Activated B cell treated with CpG ODN at 0.5 μM for 24 hours (primary cell): ENCODE measurements around the gene DHRS13. TPM values are rescaled to one million over a fixed set of nuclear protein-coding genes. Genes with fewer than 3 reads are reported as not detected.

Experiments
- ATAC-seq: fragments of 200-7000 bp; cut with Tn5 transposase; one replicate; pipeline ENCODE4 v1.10.0; 2021; ENCODE audit warnings: low read depth, mild to moderate bottlenecking, moderate library complexity
- CTCF ChIA-PET: fragments of 350-600 bp; sonication (Branson Sonifier 250); formaldehyde crosslinking; loops from one replicate; lab custom pipeline; 2021; ENCODE audit warnings: antibody characterized with exemption; lab: Charles Lee
- POLR2A ChIA-PET: fragments of 350-600 bp; sonication (Branson Sonifier 250); formaldehyde crosslinking; loops from one replicate; lab custom pipeline; 2021; ENCODE audit warnings: antibody characterized with exemption; lab: Charles Lee
- DNase-seq: peaks from one replicate; pipeline ENCODE4 v3.0.0; 2022
- H3K27ac Mint-ChIP-seq: one replicate; pipeline ENCODE4 v1.8.0; 2020; ENCODE audit warnings: mixed read lengths
- H3K27me3 Mint-ChIP-seq: one replicate; pipeline ENCODE4 v1.8.0; 2021; ENCODE audit warnings: mixed read lengths
- H3K36me3 Mint-ChIP-seq: one replicate; pipeline ENCODE4 v1.8.0; 2021; ENCODE audit warnings: low read depth, mixed read lengths
- H3K4me1 Mint-ChIP-seq: one replicate; pipeline ENCODE4 v1.8.0; 2021; ENCODE audit warnings: mixed read lengths
- H3K4me3 Mint-ChIP-seq: one replicate; pipeline ENCODE4 v1.8.0; 2020; ENCODE audit warnings: mild to moderate bottlenecking, mixed read lengths
- H3K9me3 Mint-ChIP-seq: one replicate; pipeline ENCODE4 v1.8.0; 2020; ENCODE audit warnings: mixed read lengths
- intact Hi-C: fragments of 100-400 bp; cut with micrococcal nuclease; formaldehyde crosslinking; loops from one replicate; pipeline ENCODE4 v1.15.1; 2024
- total RNA-seq: library from RNA; stranded (reverse); gene quantifications from 2 replicates; pipeline ENCODE4 v1.2.3, GENCODE V29; 2022
- TF ChIP-seq, protein P1 (sequence below): fragments of 200-600 bp; IDR thresholded peaks from one replicate; pipeline ENCODE4 v1.8.0; 2022; ENCODE audit warnings: antibody characterized with exemption, mild to moderate bottlenecking

The DHRS13 gene
- total RNA-seq, 1 donor from 2014 or later, result 39.6 TPM

DNA sequence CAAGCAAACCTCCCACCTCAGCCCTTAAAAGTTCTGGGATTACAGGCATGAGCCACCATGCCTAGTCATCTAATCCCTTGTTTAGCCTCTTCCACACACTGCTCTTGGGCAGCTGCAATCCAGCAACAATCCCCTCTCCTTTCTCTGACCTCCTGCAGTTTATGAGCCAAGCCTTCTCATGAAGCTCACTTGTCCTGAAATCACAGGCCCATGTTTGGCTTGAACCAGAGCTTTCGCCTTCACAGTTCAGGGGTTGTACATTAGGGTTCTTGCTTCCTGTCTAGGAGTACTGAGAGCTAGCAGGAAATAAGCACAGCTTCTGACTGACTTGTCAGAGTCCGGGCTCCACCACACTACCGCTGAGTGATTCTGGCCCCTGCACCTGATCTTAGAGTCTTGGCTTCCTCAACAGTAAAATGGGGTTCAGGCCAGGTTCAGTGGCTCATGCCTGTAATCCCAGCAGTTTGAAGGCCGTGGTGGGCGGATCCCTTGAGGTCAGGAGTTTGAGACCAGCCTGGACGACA lies 31.8 kb downstream of the DHRS13 start:
- Mint-ChIP-seq H3K9me3 (no peaks in the 10 kb centered on the region), H3K27me3 (no peaks in the 10 kb centered on the region), H3K36me3 (no peaks in the 10 kb centered on the region), H3K27ac (peak overlapping the region; percentile 95), H3K4me1 (peaks cover 30% of the 10 kb centered on the region), H3K4me3 (peak overlapping the region; percentile 50)
- DNase-seq (no peak), ATAC-seq (peak; percentile 99)
- POLR2A ChIA-PET, result interaction anchor here (0.5 to 3.2 kb wide), 16 partner anchors 9 to 294 kb away, joined by 3 to 33 read pairs (median 10); partner anchors contain the start of genes DHRS13, FAM222B, FLOT2 and NEK8
- intact Hi-C loops, result loop anchor here (1.0 to 2.0 kb wide), 3 partner anchors 17 to 23 kb away; no protein-coding TSS in a partner anchor
- CTCF ChIA-PET, result interaction anchor here (0.7 to 2.2 kb wide), 7 partner anchors 22 to 144 kb away, joined by 3 to 6 read pairs (median 4); partner anchors contain the start of genes FLOT2 and TLCD1
- TF ChIP-seq, protein P1, sequence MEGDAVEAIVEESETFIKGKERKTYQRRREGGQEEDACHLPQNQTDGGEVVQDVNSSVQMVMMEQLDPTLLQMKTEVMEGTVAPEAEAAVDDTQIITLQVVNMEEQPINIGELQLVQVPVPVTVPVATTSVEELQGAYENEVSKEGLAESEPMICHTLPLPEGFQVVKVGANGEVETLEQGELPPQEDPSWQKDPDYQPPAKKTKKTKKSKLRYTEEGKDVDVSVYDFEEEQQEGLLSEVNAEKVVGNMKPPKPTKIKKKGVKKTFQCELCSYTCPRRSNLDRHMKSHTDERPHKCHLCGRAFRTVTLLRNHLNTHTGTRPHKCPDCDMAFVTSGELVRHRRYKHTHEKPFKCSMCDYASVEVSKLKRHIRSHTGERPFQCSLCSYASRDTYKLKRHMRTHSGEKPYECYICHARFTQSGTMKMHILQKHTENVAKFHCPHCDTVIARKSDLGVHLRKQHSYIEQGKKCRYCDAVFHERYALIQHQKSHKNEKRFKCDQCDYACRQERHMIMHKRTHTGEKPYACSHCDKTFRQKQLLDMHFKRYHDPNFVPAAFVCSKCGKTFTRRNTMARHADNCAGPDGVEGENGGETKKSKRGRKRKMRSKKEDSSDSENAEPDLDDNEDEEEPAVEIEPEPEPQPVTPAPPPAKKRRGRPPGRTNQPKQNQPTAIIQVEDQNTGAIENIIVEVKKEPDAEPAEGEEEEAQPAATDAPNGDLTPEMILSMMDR, result no peak

DNA sequence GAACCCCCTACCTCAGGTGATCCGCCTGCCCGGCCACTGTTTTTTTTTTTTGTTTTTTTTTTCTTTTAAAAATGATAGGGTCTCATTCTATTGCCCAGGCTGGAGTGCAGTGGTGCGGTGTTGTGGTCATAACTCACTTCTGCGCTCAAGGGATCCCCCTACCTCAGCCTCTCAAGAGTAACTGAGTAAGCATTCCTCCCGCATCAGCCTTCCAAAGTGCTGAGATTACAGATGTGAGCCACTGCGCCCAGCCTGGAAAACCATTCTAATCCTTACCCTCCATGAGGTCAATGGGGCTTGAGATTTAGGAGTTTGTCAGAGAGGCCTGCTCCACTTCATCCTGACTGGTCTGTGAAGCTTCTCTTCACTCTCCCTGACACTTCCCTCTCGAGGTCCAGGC lies 35.6 kb downstream of the DHRS13 start:
- H3K36me3 Mint-ChIP-seq, result no peaks in the 10 kb centered on the region
- no peak overlapping the region for H3K27ac Mint-ChIP-seq
- intact Hi-C loops, result no loop called here
- no peaks in the 10 kb centered on the region for H3K27me3 Mint-ChIP-seq
- no peak for ATAC-seq
- peaks cover 30% of the 10 kb centered on the region for H3K4me1 Mint-ChIP-seq
- H3K9me3 Mint-ChIP-seq, result no peaks in the 10 kb centered on the region
- ChIA-PET POLR2A (interaction anchor here (0.6 to 1.6 kb wide), 2 partner anchors 23 to 30 kb away, joined by 3 to 9 read pairs; partner anchors contain the start of gene FLOT2), CTCF (interaction anchor here (0.8 kb wide), 1 partner anchor 102 kb away, joined by 3 read pairs; no protein-coding TSS in a partner anchor)
- TF ChIP-seq, protein P1, result no peak
- no peak overlapping the region for H3K4me3 Mint-ChIP-seq
- no peak for DNase-seq

DNA sequence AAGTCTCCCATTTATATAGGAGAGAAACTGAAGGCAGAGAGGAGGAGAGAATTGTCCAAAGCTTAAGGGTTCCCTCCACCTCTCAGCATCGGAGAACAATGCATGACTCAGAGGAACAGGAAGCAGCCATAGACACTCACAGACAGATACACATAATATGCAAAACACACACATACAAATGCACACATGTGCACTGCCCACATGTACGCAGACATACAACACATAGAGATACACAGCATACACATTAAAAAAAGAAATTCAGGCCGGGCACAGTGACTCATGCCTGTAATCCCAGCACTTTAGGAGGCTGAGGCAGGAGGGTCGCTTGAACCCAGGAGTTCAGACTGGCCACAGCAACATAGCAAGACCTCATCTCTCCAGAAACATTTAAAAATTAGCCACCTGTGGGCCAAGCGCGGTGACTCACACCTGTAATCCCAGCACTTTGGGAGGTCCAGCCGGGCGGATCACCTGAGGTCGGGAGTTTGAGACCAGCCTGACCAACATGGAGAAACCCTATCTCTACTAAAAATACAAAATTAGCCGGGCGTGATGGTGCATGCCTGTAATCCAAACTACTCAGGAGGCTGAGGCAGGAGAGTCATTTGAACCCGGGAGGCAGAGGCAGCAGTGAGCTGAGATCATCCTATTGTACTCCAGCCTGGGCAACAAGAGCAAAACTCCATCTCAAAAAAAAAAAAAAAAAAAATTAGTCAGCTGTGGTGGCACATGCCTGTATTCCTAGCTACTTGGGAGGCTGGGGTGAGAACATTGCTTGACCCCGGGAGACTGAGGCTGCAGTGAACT lies 36.7 kb downstream of the DHRS13 start:
- no peaks in the 10 kb centered on the region for H3K27me3 Mint-ChIP-seq
- POLR2A ChIA-PET, result interaction anchor here (0.6 to 1.9 kb wide), 10 partner anchors 11 to 142 kb away, joined by 3 to 13 read pairs (median 4); partner anchors contain the start of genes ERAL1, FAM222B, FLOT2 and PHF12
- H3K27ac Mint-ChIP-seq, result peak overlapping the region; percentile 76
- TF ChIP-seq, protein P1, result no peak
- H3K36me3 Mint-ChIP-seq, result peaks cover 5% of the 10 kb centered on the region
- peak overlapping the region; percentile 46 for H3K4me3 Mint-ChIP-seq
- no peaks in the 10 kb centered on the region for H3K9me3 Mint-ChIP-seq
- peak; percentile 98 for ATAC-seq
- peaks cover 19% of the 10 kb centered on the region for H3K4me1 Mint-ChIP-seq
- no peak for DNase-seq
- CTCF ChIA-PET, result interaction anchor here (0.8 to 1.8 kb wide), 5 partner anchors 32 to 139 kb away, joined by 3 to 5 read pairs (median 3); partner anchors contain the start of genes DHRS13, FLOT2 and TLCD1
- intact Hi-C loops, result loop anchor here (1.0 kb wide), 1 partner anchor 37 kb away; the partner anchor contains the start of gene DHRS13

DNA sequence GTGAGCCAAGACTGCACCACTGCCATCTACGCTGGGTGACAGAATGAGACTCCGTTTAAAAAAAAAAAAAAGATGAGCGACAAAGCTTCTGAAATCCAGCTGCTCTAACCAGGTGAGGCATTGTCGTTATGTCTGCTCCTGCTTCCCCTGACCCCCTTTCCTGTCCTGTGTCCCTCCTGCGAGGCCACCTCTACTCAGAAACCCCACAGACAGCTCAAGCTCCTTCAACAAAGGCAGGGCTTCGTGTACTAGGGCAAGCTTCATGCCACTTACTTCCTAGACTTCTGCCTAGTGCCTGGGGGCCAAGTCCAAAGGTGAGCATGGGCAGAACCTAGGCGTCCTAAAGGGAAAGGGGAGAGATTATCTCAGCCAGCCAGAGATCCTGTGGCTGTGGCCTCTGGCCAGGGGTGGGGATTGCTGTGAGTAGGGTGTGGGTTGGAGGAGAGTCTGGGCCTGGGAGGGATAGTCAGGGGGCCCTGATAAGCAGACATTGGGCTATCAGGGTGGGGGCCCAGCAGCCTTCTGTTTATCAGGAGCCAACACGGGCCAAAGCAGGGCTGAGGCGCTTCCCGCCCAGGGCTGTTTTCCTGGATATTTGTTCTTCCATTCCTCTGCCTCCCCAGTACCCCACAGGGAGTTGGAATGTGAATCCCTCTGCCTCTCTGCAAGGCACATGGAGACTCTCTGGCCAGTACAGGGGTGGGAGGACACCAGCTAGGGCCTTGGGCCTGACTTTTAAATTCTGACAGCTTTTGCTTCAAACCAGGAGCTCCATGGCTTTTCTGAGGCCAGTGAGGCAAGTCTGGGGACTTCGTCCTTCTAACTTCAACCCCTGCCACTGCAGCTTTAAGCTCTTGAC lies 37.7 kb downstream of the DHRS13 start:
- POLR2A ChIA-PET, result interaction anchor here (0.6 to 1.9 kb wide), 11 partner anchors 10 to 1274 kb away, joined by 3 to 13 read pairs (median 4); partner anchors contain the start of genes ERAL1, FAM222B, FLOT2 and PHF12
- ATAC-seq (peak; percentile 30), DNase-seq (no peak)
- CTCF ChIA-PET, result interaction anchor here (0.9 to 1.8 kb wide), 4 partner anchors 33 to 138 kb away, joined by 3 to 5 read pairs (median 4); partner anchors contain the start of genes DHRS13, FLOT2 and TLCD1
- Mint-ChIP-seq H3K9me3 (no peaks in the 10 kb centered on the region), H3K4me1 (peaks cover 14% of the 10 kb centered on the region), H3K4me3 (no peak overlapping the region), H3K27me3 (no peaks in the 10 kb centered on the region), H3K36me3 (peaks cover 11% of the 10 kb centered on the region), H3K27ac (peak overlapping the region; percentile 76)
- intact Hi-C loops, result no loop called here
- TF ChIP-seq, protein P1, result no peak
